ENCODE measurements around the gene EFEMP1. TPM values are rescaled to one million over a fixed set of nuclear protein-coding genes. Genes with fewer than 3 reads are reported as not detected.
A peak's percentile ranks its signal among the peaks of the same experiment; 100 is the strongest.

Gene EFEMP1
- total RNA-seq, 4 donors from 2014 or later, result 11.2 to 68.3 (median 41.8) TPM

- peak overlapping the region in 2 of 4 donors; percentile 27 to 66 for H3K27ac ChIP-seq
- TF ChIP-seq POLR2A (IDR thresholded peaks at IDR 0.05) (no peak), CTCF (IDR thresholded peaks at IDR 0.05) (no peak)
- no peaks in the 10 kb centered on the region for H3K9me3 ChIP-seq
- intact Hi-C loops (cut with DNase I), result no loop called here
- peaks cover 0 to 4% (median 2%) of the 10 kb centered on the region in 3 donors for H3K4me1 ChIP-seq
- no peak for DNase-seq
- H3K4me3 ChIP-seq, result no peak overlapping the region
- 48 to 50% methylated on average over 3 of the region's 3 CpGs for WGBS, 2 donors
- H3K36me3 ChIP-seq, result no peaks in the 10 kb centered on the region
- H3K27me3 ChIP-seq, result no peaks in the 10 kb centered on the region
Measured at GRCh38 chr2:55965966-55966365, 42.4 kb upstream of the EFEMP1 start.

- no peaks in the 10 kb centered on the region for H3K9me3 ChIP-seq
- WGBS, 2 donors, result 67% methylated on average over 1 of the region's 2 CpGs; no CpG with 5 or more reads in 1 of the 2 donors
- peak overlapping the region in 2 of 4 donors; percentile 22 to 66 for H3K27ac ChIP-seq
- no peaks in the 10 kb centered on the region for H3K36me3 ChIP-seq
- peaks cover 0 to 4% (median 2%) of the 10 kb centered on the region in 3 donors for H3K4me1 ChIP-seq
- TF ChIP-seq POLR2A (IDR thresholded peaks at IDR 0.05) (no peak), CTCF (IDR thresholded peaks at IDR 0.05) (no peak)
- no peak for DNase-seq
- no peaks in the 10 kb centered on the region for H3K27me3 ChIP-seq
- H3K4me3 ChIP-seq, result no peak overlapping the region
- intact Hi-C loops (cut with DNase I), result no loop called here
Measured at GRCh38 chr2:55965276-55965675, 41.7 kb upstream of the EFEMP1 start.

- Histone ChIP-seq H3K9me3 (no peaks in the 10 kb centered on the region), H3K36me3 (no peaks in the 10 kb centered on the region), H3K27me3 (no peaks in the 10 kb centered on the region), H3K4me3 (no peak overlapping the region), H3K4me1 (peaks cover 2 to 18% (median 3%) of the 10 kb centered on the region in 3 donors), H3K27ac (no peak overlapping the region)
- DNase-seq, result no peak
- 53 to 54% methylated on average over 3 of the region's 3 CpGs for WGBS, 2 donors
- intact Hi-C loops (cut with DNase I), result no loop called here
- TF ChIP-seq POLR2A (IDR thresholded peaks at IDR 0.05) (no peak), CTCF (IDR thresholded peaks at IDR 0.05) (no peak)
Measured at GRCh38 chr2:55962915-55963314, 39.3 kb upstream of the EFEMP1 start.

- no peaks in the 10 kb centered on the region for H3K9me3 ChIP-seq
- no peak overlapping the region for H3K4me3 ChIP-seq
- H3K27me3 ChIP-seq, result no peaks in the 10 kb centered on the region
- H3K36me3 ChIP-seq, result no peaks in the 10 kb centered on the region
- peaks cover 5 to 26% (median 6%) of the 10 kb centered on the region in 3 donors for H3K4me1 ChIP-seq
- intact Hi-C loops (cut with DNase I), result no loop called here
- DNase-seq, result no peak
- 20 to 29% methylated on average over 3 of the region's 3 CpGs for WGBS, 2 donors
- H3K27ac ChIP-seq, result no peak overlapping the region
- TF ChIP-seq POLR2A (IDR thresholded peaks at IDR 0.05), result no peak
- TF ChIP-seq CTCF (IDR thresholded peaks at IDR 0.05), result peak; percentile 31 to 64 (median 51)
Measured at GRCh38 chr2:55961318-55961911, 37.8 kb upstream of the EFEMP1 start.

- no peak for TF ChIP-seq POLR2A (IDR thresholded peaks at IDR 0.05)
- peaks cover 2 to 22% (median 6%) of the 10 kb centered on the region in 3 donors for H3K4me1 ChIP-seq
- H3K27me3 ChIP-seq, result no peaks in the 10 kb centered on the region
- no peak for DNase-seq
- no peaks in the 10 kb centered on the region for H3K9me3 ChIP-seq
- peak overlapping the region in 3 of 4 donors; percentile 9 to 74 (median 66) for H3K27ac ChIP-seq
- 8 to 29% methylated on average over 1 of the region's 1 CpG for WGBS, 2 donors
- H3K4me3 ChIP-seq, result no peak overlapping the region
- no peaks in the 10 kb centered on the region for H3K36me3 ChIP-seq
- intact Hi-C loops (cut with DNase I), result loop anchor here (5.0 kb wide), 1 partner anchor 181 kb away; no protein-coding TSS in a partner anchor
Measured at GRCh38 chr2:55958756-55959155, 35.2 kb upstream of the EFEMP1 start.

Measured in esophagus squamous epithelium (tissue), 5 donors.